ENCODE data around the gene CD109. TPM values are rescaled to one million over a fixed set of nuclear protein-coding genes. Genes with fewer than 3 reads are reported as not detected.

The CD109 gene
- total RNA-seq, 1 experiment from 2014 or later: 0.18 TPM

DNA sequence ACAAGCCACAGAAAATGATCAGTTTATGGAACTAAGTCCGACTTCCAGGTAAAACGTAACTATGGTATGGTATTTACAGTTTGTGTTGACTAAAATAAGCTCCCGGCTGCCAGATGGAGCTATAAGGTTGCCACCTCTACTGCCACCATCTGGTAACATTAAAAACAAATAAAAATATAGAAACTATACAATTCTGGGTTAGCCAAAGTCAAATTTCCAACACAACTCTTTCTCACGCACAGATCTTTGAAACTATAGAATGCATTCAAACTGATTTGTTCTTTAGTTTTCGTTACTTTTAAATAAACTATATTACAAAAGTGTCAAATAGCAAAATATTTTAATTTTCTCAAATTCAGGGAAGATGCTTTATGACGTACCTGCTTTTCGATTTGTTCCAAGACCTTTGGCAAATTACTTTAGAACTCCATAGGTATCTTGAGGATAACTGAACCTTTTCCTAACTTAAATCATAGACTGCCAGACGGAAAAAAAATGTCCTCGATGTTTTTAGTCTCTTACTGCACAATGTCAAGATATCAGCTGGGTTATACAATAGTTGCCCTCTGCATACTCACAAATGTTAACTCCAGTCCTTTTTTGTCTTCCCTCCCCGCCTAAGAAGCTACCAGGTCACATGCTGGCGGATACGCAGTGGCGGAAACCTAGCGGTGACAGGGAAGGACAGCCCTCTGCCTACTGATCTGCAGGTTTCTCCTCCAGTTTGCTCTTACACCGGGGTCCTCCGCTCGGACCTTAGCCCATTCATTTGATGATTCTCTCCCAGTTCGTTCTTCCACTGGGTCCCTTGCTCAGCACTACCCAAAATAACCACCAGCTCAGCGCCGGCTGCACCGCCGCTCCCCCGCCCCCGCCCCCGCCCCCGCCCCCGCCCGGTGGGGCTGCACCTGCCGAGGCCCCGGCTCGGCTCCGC is 43.1 kb upstream of the CD109 start:
- Histone ChIP-seq H3K9me3 (no peaks in the 10 kb centered on the region), H3K36me3 (ENCODE audit: control insufficient read depth, insufficient read depth, low read length) (no peaks in the 10 kb centered on the region; the same call in 1 of the 2 replicates), H3K4me3 (ENCODE audit: low read depth, low read length) (peak overlapping the region; percentile 85), H3K27me3 (replicated peaks; ENCODE audit: control insufficient read depth, insufficient read depth, low read length) (no peaks in the 10 kb centered on the region), H3K4me1 (peaks cover 29% of the 10 kb centered on the region)
- POLR2A ChIA-PET: interaction anchor here (0.6 to 2.3 kb wide), 8 partner anchors 86 to 1526 kb away, joined by 3 to 19 read pairs (median 4); partner anchors contain the start of gene EEF1A1
- TF ChIP-seq, protein P1, sequence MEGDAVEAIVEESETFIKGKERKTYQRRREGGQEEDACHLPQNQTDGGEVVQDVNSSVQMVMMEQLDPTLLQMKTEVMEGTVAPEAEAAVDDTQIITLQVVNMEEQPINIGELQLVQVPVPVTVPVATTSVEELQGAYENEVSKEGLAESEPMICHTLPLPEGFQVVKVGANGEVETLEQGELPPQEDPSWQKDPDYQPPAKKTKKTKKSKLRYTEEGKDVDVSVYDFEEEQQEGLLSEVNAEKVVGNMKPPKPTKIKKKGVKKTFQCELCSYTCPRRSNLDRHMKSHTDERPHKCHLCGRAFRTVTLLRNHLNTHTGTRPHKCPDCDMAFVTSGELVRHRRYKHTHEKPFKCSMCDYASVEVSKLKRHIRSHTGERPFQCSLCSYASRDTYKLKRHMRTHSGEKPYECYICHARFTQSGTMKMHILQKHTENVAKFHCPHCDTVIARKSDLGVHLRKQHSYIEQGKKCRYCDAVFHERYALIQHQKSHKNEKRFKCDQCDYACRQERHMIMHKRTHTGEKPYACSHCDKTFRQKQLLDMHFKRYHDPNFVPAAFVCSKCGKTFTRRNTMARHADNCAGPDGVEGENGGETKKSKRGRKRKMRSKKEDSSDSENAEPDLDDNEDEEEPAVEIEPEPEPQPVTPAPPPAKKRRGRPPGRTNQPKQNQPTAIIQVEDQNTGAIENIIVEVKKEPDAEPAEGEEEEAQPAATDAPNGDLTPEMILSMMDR (IDR thresholded peaks at IDR 0.05; ENCODE audit: insufficient read depth in 1 of 2, low read depth in 1 of 2, low read length in 1 of 2, severe bottlenecking in 1 of 2, unreplicated experiment in 1 of 2): peak; percentile 5 to 29
- H3K36me3 Mint-ChIP-seq (ENCODE audit: insufficient read depth, unreplicated experiment): peaks cover 22% of the 10 kb centered on the region
- peak; percentile 67 to 77 for DNase-seq
- peak overlapping the region; percentile 79 for H3K27ac Mint-ChIP-seq (ENCODE audit: unreplicated experiment)
- CTCF ChIA-PET: interaction anchor here (0.6 to 1.3 kb wide), 9 partner anchors 16 to 1771 kb away, joined by 3 to 5 read pairs (median 3); partner anchors contain the start of genes EEF1A1 and MTO1
- TSS peak; percentile 69 for BruUV-seq (replicated peaks)
- H3K4me3 Mint-ChIP-seq (ENCODE audit: unreplicated experiment): peak overlapping the region; percentile 87
- H3K27me3 Mint-ChIP-seq (ENCODE audit: insufficient read depth, unreplicated experiment): no peaks in the 10 kb centered on the region
- intact Hi-C loops (cut with micrococcal nuclease; ENCODE audit: unreplicated experiment): loop anchor here (5.0 kb wide), 1 partner anchor 201 kb away; the partner anchor contains the start of gene CGAS
- peaks cover 18% of the 10 kb centered on the region for H3K4me1 Mint-ChIP-seq (ENCODE audit: low read depth, unreplicated experiment)
- no peaks in the 10 kb centered on the region for H3K9me3 Mint-ChIP-seq (ENCODE audit: unreplicated experiment)

DNA sequence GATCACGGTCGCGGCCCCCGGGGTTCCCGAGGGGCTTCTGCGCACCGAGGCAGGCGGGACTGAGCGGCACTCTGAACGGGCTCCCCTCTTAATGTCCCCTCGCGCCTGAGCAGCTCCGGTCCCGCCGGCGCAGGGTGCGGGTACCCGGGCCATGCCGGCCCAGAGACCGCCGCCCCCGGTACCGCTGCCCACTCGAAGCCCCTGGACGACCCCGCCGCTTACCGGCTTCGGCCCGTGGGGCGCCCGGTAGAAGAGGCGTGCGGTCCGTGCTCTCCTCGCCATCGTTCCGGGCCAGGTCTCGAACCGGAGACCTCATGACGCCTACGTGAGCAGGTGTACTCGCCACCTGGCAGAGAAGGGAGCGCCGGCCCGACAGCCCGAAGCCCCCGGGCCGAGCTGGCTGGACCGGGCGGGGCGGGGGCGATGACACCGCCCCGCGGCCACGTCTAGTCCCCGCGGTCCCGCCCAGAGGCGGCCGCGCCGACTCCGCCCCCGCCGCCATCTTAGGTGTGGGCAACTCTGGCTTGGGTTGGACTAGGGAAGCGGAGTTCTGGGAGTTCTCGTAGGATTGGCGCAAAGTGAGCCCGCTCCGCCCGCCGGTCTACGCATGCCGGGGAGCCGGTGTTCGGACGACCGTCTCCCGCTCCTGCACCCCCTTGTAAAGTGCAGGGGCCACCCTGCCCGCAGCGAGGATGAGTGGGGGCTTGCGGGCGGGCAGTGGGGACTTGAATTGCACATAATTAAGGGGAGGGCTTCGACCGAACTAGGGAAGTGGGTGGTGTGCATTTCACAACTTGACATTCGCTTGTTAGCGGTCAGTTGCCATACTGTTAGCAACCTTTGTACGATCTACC is 42.2 kb upstream of the CD109 start, which contains the start of gene SLC17A5:
SLC17A5 (minus strand) TSS at position 422 of the 854 bp plus-strand sequence; CDS start at position 316, 106 bp downstream.
- DNase-seq: peak; percentile 94
- POLR2A ChIA-PET: interaction anchor here (0.5 to 2.3 kb wide), 13 partner anchors 12 to 1590 kb away, joined by 3 to 19 read pairs (median 5); partner anchors contain the start of genes EEF1A1 and MTO1
- Histone ChIP-seq H3K4me1 (peaks cover 25% of the 10 kb centered on the region), H3K4me3 (ENCODE audit: low read depth, low read length) (peak within 1 kb of the TSS; percentile 85), H3K9me3 (no peaks in the 10 kb centered on the region), H3K36me3 (ENCODE audit: control insufficient read depth, insufficient read depth, low read length) (no peaks in the 10 kb centered on the region; the same call in 1 of the 2 replicates), H3K27me3 (replicated peaks; ENCODE audit: control insufficient read depth, insufficient read depth, low read length) (no peaks in the 10 kb centered on the region)
- intact Hi-C loops (cut with micrococcal nuclease; ENCODE audit: unreplicated experiment): loop anchor here (1.0 to 5.0 kb wide), 3 partner anchors 73 to 201 kb away; partner anchors contain the start of genes CGAS and EEF1A1
- TF ChIP-seq, protein P1 (IDR thresholded peaks at IDR 0.05; ENCODE audit: insufficient read depth in 1 of 2, low read depth in 1 of 2, low read length in 1 of 2, severe bottlenecking in 1 of 2, unreplicated experiment in 1 of 2): no peak
- BruUV-seq (replicated peaks): no TSS peak
- H3K36me3 Mint-ChIP-seq (ENCODE audit: insufficient read depth, unreplicated experiment): peaks cover 22% of the 10 kb centered on the region
- H3K9me3 Mint-ChIP-seq (ENCODE audit: unreplicated experiment): no peaks in the 10 kb centered on the region
- H3K4me3 Mint-ChIP-seq (ENCODE audit: unreplicated experiment): peak within 1 kb of the TSS; percentile 87
- CTCF ChIA-PET: interaction anchor here (0.7 to 1.3 kb wide), 9 partner anchors 8 to 1558 kb away, joined by 3 to 5 read pairs (median 3); partner anchors contain the start of genes EEF1A1 and MTO1
- H3K4me1 Mint-ChIP-seq (ENCODE audit: low read depth, unreplicated experiment): peaks cover 12% of the 10 kb centered on the region
- H3K27ac Mint-ChIP-seq (ENCODE audit: unreplicated experiment): peak within 1 kb of the TSS; percentile 96
- H3K27me3 Mint-ChIP-seq (ENCODE audit: insufficient read depth, unreplicated experiment): no peaks in the 10 kb centered on the region

All from Caco-2 (cell line).